Keratinocyte (primary cell): ENCODE data around the gene DACH1. TPM values are rescaled to one million over a fixed set of nuclear protein-coding genes. Genes with fewer than 3 reads are reported as not detected.

Experiments
- DNase-seq: peaks from one replicate; pipeline ENCODE4 v3.0.0-alpha.2; 2011; ENCODE audit warnings: low read depth, missing footprints, low spot score
- FAIRE-seq: peaks from 2 replicates; lab custom pipeline; 2011; peaks lifted over from hg19 to GRCh38; lab: Jason Lieb, UNC
- H2AFZ ChIP-seq: 2 replicates; pipeline ENCODE4 v1.6.0; 2012; ENCODE audit warnings: low read length, control low read depth, inconsistent platforms; ENCODE audit not compliant: control insufficient read depth
- H3K27ac ChIP-seq: 2 replicates; pipeline ENCODE4 v1.5.1; 2011; ENCODE audit warnings: low read length; ENCODE audit not compliant: control insufficient read depth, insufficient read depth
- H3K27me3 ChIP-seq: 3 replicates; pipeline ENCODE4 v1.6.0; 2011; ENCODE audit warnings: low read length; ENCODE audit not compliant: control insufficient read depth, insufficient read depth; ENCODE audit errors: extremely low read depth
- H3K36me3 ChIP-seq, 2 experiments: 2 replicates in 1 of 2; 3 replicates in 1 of 2; pipeline ENCODE4 v1.5.1; 2011; ENCODE audit warnings: low read length in 2 of 2, mild to moderate bottlenecking in 1 of 2; ENCODE audit not compliant: control insufficient read depth in 2 of 2, insufficient read depth in 2 of 2; ENCODE audit errors: extremely low read depth in 1 of 2
- H3K4me1 ChIP-seq: 3 replicates; pipeline ENCODE4 v1.5.1; 2011; ENCODE audit warnings: low read length; ENCODE audit not compliant: control insufficient read depth, insufficient read depth; ENCODE audit errors: extremely low read depth
- H3K4me2 ChIP-seq: 3 replicates; pipeline ENCODE4 v1.6.0; 2011; ENCODE audit warnings: low read depth, low read length; ENCODE audit not compliant: control insufficient read depth, insufficient read depth; ENCODE audit errors: extremely low read depth
- H3K4me3 ChIP-seq, 3 experiments: fragments of 200-600 bp in 1 of 3; sonication (generic) in 1 of 3; 2 replicates in 2 of 3; 3 replicates in 1 of 3; pipeline ENCODE4 v1.5.1; 2011 to 2016; ENCODE audit warnings: low read length in 3 of 3, mild to moderate bottlenecking in 3 of 3, control low read depth in 2 of 3, inconsistent platforms in 1 of 3, low read depth in 1 of 3, mixed read lengths in 1 of 3, mixed run types in 1 of 3, moderate library complexity in 1 of 3; ENCODE audit not compliant: control insufficient read depth in 2 of 3, insufficient read depth in 2 of 3; ENCODE audit errors: extremely low read depth in 1 of 3
- H3K79me2 ChIP-seq: 2 replicates; pipeline ENCODE4 v1.6.0; 2012; ENCODE audit warnings: low read length; ENCODE audit not compliant: control insufficient read depth, insufficient read depth
- H3K9ac ChIP-seq: 3 replicates; pipeline ENCODE4 v1.6.0; 2011; ENCODE audit warnings: low read length; ENCODE audit not compliant: control insufficient read depth, insufficient read depth; ENCODE audit errors: extremely low read depth
- H3K9me1 ChIP-seq: 3 replicates; pipeline ENCODE4 v1.6.0; 2011; ENCODE audit warnings: low read length; ENCODE audit not compliant: control insufficient read depth, insufficient read depth; ENCODE audit errors: extremely low read depth
- H3K9me3 ChIP-seq: 2 replicates; pipeline ENCODE4 v1.5.1; 2012; ENCODE audit warnings: low read depth, low read length; ENCODE audit not compliant: control insufficient read depth
- H4K20me1 ChIP-seq: 3 replicates; pipeline ENCODE4 v1.6.0; 2011; ENCODE audit warnings: low read length; ENCODE audit not compliant: control insufficient read depth, insufficient read depth; ENCODE audit errors: extremely low read depth
- CTCF ChIP-seq, 3 experiments: IDR thresholded peaks in 1 of 3; conservative IDR thresholded peaks in 1 of 3; optimal IDR thresholded peaks in 1 of 3; 2 replicates in 2 of 3; 3 replicates in 1 of 3; pipeline versions ENCODE3 to v1.5.1; 2011; ENCODE audit warnings: low read length in 3 of 3, mild to moderate bottlenecking in 3 of 3, moderate library complexity in 2 of 3, control low read depth in 1 of 3, inconsistent platforms in 1 of 3; ENCODE audit not compliant: insufficient read depth in 2 of 3; ENCODE audit errors: extremely low read depth in 1 of 3
- EZH2 ChIP-seq: IDR thresholded peaks from one replicate; pipeline ENCODE4 v1.6.1; 2012; ENCODE audit warnings: inconsistent platforms, mild to moderate bottlenecking, low read length, moderate library complexity
- dilution Hi-C: fragments of 300-500 bp; cut with MboI; formaldehyde crosslinking; loops from one replicate; pipeline ENCODE4 v1.7.0; 2020; ENCODE audit warnings: low sequenced_read_pairs; ENCODE audit not compliant: extremely low pct_ligation_motif_present
- polyA plus RNA-seq, 5 experiments: library from polyadenylated mRNA; depleted of rRNA in 3 of 5; stranded (reverse) in 3 of 5; stranded (forward) in 1 of 5; unstranded in 1 of 5; fragments of >200 nt; gene quantifications; 1 replicate in 1 of 5; 2 replicates in 3 of 5; 3 replicates in 1 of 5; pipeline versions ENCODE4 v1.2.1 to v1.2.3, GENCODE V29; 2011 to 2012; ENCODE audit warnings: missing spikeins in 2 of 5, low read depth in 1 of 5, low replicate concordance in 1 of 5

DACH1 gene
- polyA plus RNA-seq, 1 donor (not counting 4 experiments of a cell fraction or from before 2014, with no cell fraction given): not detected

GRCh38 chr13:71522941-71523526 lies 344.0 kb downstream of the DACH1 start:
- Histone ChIP-seq H3K4me3 (no peak overlapping the region), H3K79me2 (no peaks in the 10 kb centered on the region), H3K27ac (no peak overlapping the region), H3K9me3 (no peaks in the 10 kb centered on the region), H3K36me3 (no peaks in the 10 kb centered on the region), H3K4me2 (no peak overlapping the region), H3K27me3 (no peaks in the 10 kb centered on the region), H3K4me1 (no peaks in the 10 kb centered on the region), H3K9ac (no peak overlapping the region), H3K9me1 (no peaks in the 10 kb centered on the region), H2AFZ (no peak overlapping the region), H4K20me1 (no peaks in the 10 kb centered on the region)
- dilution Hi-C loops: no loop called here
- FAIRE-seq: no peak
- no peak for DNase-seq
- TF ChIP-seq EZH2 (no peak), CTCF (optimal IDR thresholded peaks at IDR 0.05 in 1 of 3, IDR thresholded peaks at IDR 0.05 in 1 of 3, conservative IDR thresholded peaks at IDR 0.05 in 1 of 3; ENCODE audit: extremely low read depth in 1 of 3, insufficient read depth in 2 of 3, low read length in 3 of 3) (no peak)

- H3K27ac ChIP-seq: no peak overlapping the region
- dilution Hi-C loops: no loop called here
- no peaks in the 10 kb centered on the region for H3K36me3 ChIP-seq
- FAIRE-seq (no peak), DNase-seq (no peak)
- H4K20me1 ChIP-seq: no peaks in the 10 kb centered on the region
- H3K27me3 ChIP-seq: no peaks in the 10 kb centered on the region
- no peak overlapping the region for H3K4me2 ChIP-seq
- no peak overlapping the region for H3K4me3 ChIP-seq
- H3K4me1 ChIP-seq: no peaks in the 10 kb centered on the region
- no peaks in the 10 kb centered on the region for H3K9me3 ChIP-seq
- H3K9ac ChIP-seq: no peak overlapping the region
- TF ChIP-seq EZH2 (no peak), CTCF (optimal IDR thresholded peaks at IDR 0.05 in 1 of 3, IDR thresholded peaks at IDR 0.05 in 1 of 3, conservative IDR thresholded peaks at IDR 0.05 in 1 of 3; ENCODE audit: extremely low read depth in 1 of 3, insufficient read depth in 2 of 3, low read length in 3 of 3) (no peak)
- no peaks in the 10 kb centered on the region for H3K9me1 ChIP-seq
- no peaks in the 10 kb centered on the region for H3K79me2 ChIP-seq
- no peak overlapping the region for H2AFZ ChIP-seq
Observed at GRCh38 chr13:71517004-71517403, 350.0 kb downstream of the DACH1 start.
